HepG2 (cell line): Measurements from ENCODE around the gene SOCS1. TPM values are rescaled to one million over a fixed set of nuclear protein-coding genes. Genes with fewer than 3 reads are reported as not detected.

Experiments
- ARID2 ChIP-seq: sonication (generic); formaldehyde crosslinking; IDR thresholded peaks from 2 replicates; pipeline ENCODE4 v1.8.1; 2022; ENCODE audit warnings: mild to moderate bottlenecking, missing genetic modification reagents, borderline replicate concordance
- DPF2 ChIP-seq: sonication (generic); formaldehyde crosslinking; IDR thresholded peaks from 2 replicates; pipeline ENCODE4 v1.4.0; 2020; ENCODE audit warnings: mild to moderate bottlenecking, low read depth, missing genetic modification reagents, borderline replicate concordance
- LCORL ChIP-seq, 2 experiments: fragments of 450-650 bp in 1 of 2; sonication (generic) in 1 of 2; formaldehyde crosslinking in 1 of 2; IDR thresholded peaks; 2 replicates each; pipeline versions ENCODE4 v1.5.0 to v1.6.1; 2017 to 2020; ENCODE audit warnings: antibody characterized with exemption in 1 of 2, missing genetic modification reagents in 1 of 2
- MYNN ChIP-seq: sonication (generic); formaldehyde crosslinking; IDR thresholded peaks from 2 replicates; pipeline ENCODE4 v1.4.0; 2020; ENCODE audit warnings: mild to moderate bottlenecking, low read depth, missing genetic modification reagents
- NFKB2 ChIP-seq: sonication (generic); formaldehyde crosslinking; IDR thresholded peaks from 2 replicates; pipeline ENCODE4 v1.4.0; 2020; ENCODE audit warnings: missing genetic modification reagents, borderline replicate concordance
- PHF21A ChIP-seq: sonication (generic); formaldehyde crosslinking; IDR thresholded peaks from 2 replicates; pipeline ENCODE4 v1.5.0; 2020; ENCODE audit warnings: mild to moderate bottlenecking, missing genetic modification reagents
- SP5 ChIP-seq: IDR thresholded peaks from 2 replicates; pipeline ENCODE4 v1.6.1; 2016; ENCODE audit warnings: low read depth, borderline replicate concordance
- SSRP1 ChIP-seq: IDR thresholded peaks from 2 replicates; pipeline ENCODE4 v1.6.1; 2016; ENCODE audit warnings: control low read depth
- TEAD3 ChIP-seq: optimal IDR thresholded peaks from 2 replicates; pipeline ENCODE3; 2016; ENCODE audit warnings: borderline replicate concordance
- TP53 ChIP-seq: sonication (generic); formaldehyde crosslinking; conservative IDR thresholded peaks from 2 replicates; pipeline ENCODE4 v1.4.0; 2020; ENCODE audit warnings: missing genetic modification reagents
- ZNF331 ChIP-seq: sonication (generic); formaldehyde crosslinking; IDR thresholded peaks from 2 replicates; pipeline ENCODE4 v1.4.0; 2020; ENCODE audit warnings: missing genetic modification reagents
- ZNF44 ChIP-seq: sonication (generic); formaldehyde crosslinking; IDR thresholded peaks from 2 replicates; pipeline ENCODE4 v1.5.1; 2020; ENCODE audit warnings: mild to moderate bottlenecking, missing genetic modification reagents
- polyA plus RNA-seq, 8 experiments: library from polyadenylated mRNA; depleted of rRNA in 3 of 8; stranded (reverse) in 7 of 8; unstranded in 1 of 8; fragments of >200 nt; fragmentation: Illumina TruSeq in 4 of 8; extraction: Trizol in 4 of 8; gene quantifications; 2 replicates each; pipeline versions ENCODE4 v1.2.1 to v1.2.3, GENCODE V29; 2011 to 2016; ENCODE audit warnings: low read depth in 4 of 8, missing spikeins in 1 of 8, mixed read lengths in 1 of 8; ENCODE audit not compliant: insufficient read depth in 1 of 8
- total RNA-seq, 5 experiments: library from RNA; depleted of rRNA; stranded (reverse); fragments of >200 nt; fragmentation: Illumina TruSeq; extraction: Trizol; gene quantifications; 2 replicates each; pipeline ENCODE4 v1.2.3, GENCODE V29; 2016; ENCODE audit warnings: low read depth in 1 of 5
- TF ChIP-seq, protein P1 (sequence below): sonication (generic); formaldehyde crosslinking; IDR thresholded peaks from 2 replicates; pipeline ENCODE4 v1.4.0; 2020; ENCODE audit warnings: missing genetic modification reagents
- TF ChIP-seq, protein P2 (sequence below): sonication (generic); formaldehyde crosslinking; IDR thresholded peaks from 2 replicates; pipeline ENCODE4 v1.8.0; 2022; ENCODE audit warnings: missing genetic modification reagents, mild to moderate bottlenecking, inconsistent platforms, borderline replicate concordance
- TF ChIP-seq, protein P3 (sequence below): IDR thresholded peaks from 2 replicates; pipeline ENCODE4 v1.6.1; 2016; ENCODE audit warnings: missing compliant biosample characterization, missing genetic modification reagents, borderline replicate concordance
- TF ChIP-seq, protein P4 (sequence below), 2 experiments: fragments of 450-650 bp in 1 of 2; sonication (generic) in 1 of 2; formaldehyde crosslinking; IDR thresholded peaks; 2 replicates each; pipeline versions ENCODE4 v1.5.0 to v1.8.0; 2020 to 2022; ENCODE audit warnings: mild to moderate bottlenecking in 1 of 2, missing genetic modification reagents in 1 of 2
- TF ChIP-seq, protein P5 (sequence below): fragments of 450-650 bp; IDR thresholded peaks from 2 replicates; pipeline ENCODE4 v1.6.1; 2017; ENCODE audit warnings: mild to moderate bottlenecking

Gene SOCS1
- total and polyA plus RNA-seq, 2 of the 13 experiments (the other 11 are each of a cell fraction or from before 2014, with no cell fraction given), result 5.3 to 6.3 TPM

DNA sequence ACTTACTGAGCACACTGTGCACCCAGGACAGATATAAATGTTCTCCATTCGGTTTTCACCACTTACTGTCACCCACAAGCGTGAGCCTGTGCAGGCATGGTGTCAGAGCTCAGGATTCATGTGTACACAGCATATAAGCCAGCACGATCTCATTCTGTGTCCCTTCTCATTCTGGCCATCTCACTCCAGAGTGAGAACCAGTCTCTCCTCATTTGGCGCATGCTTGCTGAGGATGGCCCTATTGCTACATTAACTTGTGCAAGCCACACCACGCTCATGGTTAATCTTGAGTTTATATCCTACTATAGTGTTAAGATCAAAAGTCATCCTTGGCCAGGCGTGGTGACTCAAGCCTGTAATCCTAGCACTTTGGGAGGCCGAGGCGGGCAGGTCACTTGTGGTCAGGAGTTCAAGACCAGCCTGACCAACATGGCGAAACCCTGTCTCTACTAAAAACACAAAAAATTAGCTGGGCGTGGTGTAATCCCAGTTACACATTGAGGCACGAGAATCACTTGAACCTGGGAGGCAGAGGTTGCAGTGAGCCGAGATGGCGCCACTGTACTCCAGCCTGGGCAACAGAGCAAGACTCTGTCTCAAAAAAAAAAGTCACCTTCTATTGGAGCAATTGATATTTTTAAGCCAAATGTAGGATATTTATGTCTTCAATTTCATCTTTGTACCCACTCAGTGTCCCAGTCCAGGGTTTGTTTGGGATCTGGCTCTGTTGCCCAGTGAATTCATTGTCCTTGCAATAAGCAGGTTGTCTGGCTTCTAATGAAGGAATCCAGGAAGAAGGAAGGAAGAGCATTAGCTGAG, 20.9 kb downstream of the SOCS1 start (continued):
- no peak for TF ChIP-seq ZNF331 (CRISPR knock-in tag)
- 0 out of 2 replicates have a peak, but pooled peaks have one; percentile 21 for TF ChIP-seq NFKB2 (CRISPR knock-in tag)
- no peak for TF ChIP-seq SP5 (CRISPR knock-in tag)
- TF ChIP-seq ZNF44 (CRISPR knock-in tag), result no peak
- no peak for TF ChIP-seq ARID2 (CRISPR knock-in tag)
- TF ChIP-seq MYNN, result no peak
- TF ChIP-seq TP53 (CRISPR knock-in tag), result 0 out of 2 replicates have a peak, but pooled peaks have one; percentile 59
- TF ChIP-seq, protein P1, sequence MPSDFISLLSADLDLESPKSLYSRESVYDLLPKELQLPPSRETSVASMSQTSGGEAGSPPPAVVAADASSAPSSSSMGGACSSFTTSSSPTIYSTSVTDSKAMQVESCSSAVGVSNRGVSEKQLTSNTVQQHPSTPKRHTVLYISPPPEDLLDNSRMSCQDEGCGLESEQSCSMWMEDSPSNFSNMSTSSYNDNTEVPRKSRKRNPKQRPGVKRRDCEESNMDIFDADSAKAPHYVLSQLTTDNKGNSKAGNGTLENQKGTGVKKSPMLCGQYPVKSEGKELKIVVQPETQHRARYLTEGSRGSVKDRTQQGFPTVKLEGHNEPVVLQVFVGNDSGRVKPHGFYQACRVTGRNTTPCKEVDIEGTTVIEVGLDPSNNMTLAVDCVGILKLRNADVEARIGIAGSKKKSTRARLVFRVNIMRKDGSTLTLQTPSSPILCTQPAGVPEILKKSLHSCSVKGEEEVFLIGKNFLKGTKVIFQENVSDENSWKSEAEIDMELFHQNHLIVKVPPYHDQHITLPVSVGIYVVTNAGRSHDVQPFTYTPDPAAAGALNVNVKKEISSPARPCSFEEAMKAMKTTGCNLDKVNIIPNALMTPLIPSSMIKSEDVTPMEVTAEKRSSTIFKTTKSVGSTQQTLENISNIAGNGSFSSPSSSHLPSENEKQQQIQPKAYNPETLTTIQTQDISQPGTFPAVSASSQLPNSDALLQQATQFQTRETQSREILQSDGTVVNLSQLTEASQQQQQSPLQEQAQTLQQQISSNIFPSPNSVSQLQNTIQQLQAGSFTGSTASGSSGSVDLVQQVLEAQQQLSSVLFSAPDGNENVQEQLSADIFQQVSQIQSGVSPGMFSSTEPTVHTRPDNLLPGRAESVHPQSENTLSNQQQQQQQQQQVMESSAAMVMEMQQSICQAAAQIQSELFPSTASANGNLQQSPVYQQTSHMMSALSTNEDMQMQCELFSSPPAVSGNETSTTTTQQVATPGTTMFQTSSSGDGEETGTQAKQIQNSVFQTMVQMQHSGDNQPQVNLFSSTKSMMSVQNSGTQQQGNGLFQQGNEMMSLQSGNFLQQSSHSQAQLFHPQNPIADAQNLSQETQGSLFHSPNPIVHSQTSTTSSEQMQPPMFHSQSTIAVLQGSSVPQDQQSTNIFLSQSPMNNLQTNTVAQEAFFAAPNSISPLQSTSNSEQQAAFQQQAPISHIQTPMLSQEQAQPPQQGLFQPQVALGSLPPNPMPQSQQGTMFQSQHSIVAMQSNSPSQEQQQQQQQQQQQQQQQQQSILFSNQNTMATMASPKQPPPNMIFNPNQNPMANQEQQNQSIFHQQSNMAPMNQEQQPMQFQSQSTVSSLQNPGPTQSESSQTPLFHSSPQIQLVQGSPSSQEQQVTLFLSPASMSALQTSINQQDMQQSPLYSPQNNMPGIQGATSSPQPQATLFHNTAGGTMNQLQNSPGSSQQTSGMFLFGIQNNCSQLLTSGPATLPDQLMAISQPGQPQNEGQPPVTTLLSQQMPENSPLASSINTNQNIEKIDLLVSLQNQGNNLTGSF (CRISPR knock-in tag), result 0 out of 2 replicates have a peak, but pooled peaks have one; percentile 40
- no peak for TF ChIP-seq SSRP1 (CRISPR knock-in tag)
- no peak for TF ChIP-seq DPF2 (CRISPR knock-in tag)
- 0 out of 2 replicates have a peak, but pooled peaks have one; percentile 1 for TF ChIP-seq PHF21A (CRISPR knock-in tag)
- TF ChIP-seq, protein P2, sequence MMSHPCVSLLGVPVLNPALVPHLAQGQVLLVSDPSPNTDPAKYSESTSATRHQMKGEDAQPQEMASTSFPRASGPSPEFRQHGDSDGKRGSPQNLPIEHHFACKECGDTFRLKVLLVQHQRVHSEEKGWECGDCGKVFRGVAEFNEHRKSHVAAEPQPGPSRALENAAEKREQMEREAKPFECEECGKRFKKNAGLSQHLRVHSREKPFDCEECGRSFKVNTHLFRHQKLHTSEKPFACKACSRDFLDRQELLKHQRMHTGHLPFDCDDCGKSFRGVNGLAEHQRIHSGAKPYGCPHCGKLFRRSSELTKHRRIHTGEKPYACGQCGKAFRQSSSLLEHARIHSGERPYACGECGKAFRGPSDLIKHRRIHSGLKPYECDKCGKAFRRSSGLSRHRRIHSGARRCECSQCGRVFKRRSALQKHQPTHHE, result no peak
- TF ChIP-seq, protein P3, sequence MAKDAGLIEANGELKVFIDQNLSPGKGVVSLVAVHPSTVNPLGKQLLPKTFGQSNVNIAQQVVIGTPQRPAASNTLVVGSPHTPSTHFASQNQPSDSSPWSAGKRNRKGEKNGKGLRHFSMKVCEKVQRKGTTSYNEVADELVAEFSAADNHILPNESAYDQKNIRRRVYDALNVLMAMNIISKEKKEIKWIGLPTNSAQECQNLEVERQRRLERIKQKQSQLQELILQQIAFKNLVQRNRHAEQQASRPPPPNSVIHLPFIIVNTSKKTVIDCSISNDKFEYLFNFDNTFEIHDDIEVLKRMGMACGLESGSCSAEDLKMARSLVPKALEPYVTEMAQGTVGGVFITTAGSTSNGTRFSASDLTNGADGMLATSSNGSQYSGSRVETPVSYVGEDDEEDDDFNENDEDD (CRISPR knock-in tag), result no peak
- TF ChIP-seq TEAD3 (CRISPR knock-in tag), result peak; percentile 19
- TF ChIP-seq LCORL (IDR thresholded peaks at IDR 0.05), result no peak
- TF ChIP-seq LCORL (CRISPR knock-in tag; IDR thresholded peaks at IDR 0.05), result peak; percentile 25; the same call in 1 of the 2 replicates
- TF ChIP-seq, protein P4, sequence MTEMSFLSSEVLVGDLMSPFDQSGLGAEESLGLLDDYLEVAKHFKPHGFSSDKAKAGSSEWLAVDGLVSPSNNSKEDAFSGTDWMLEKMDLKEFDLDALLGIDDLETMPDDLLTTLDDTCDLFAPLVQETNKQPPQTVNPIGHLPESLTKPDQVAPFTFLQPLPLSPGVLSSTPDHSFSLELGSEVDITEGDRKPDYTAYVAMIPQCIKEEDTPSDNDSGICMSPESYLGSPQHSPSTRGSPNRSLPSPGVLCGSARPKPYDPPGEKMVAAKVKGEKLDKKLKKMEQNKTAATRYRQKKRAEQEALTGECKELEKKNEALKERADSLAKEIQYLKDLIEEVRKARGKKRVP (CRISPR knock-in tag; IDR thresholded peaks at IDR 0.05), result no peak
- TF ChIP-seq, protein P5, sequence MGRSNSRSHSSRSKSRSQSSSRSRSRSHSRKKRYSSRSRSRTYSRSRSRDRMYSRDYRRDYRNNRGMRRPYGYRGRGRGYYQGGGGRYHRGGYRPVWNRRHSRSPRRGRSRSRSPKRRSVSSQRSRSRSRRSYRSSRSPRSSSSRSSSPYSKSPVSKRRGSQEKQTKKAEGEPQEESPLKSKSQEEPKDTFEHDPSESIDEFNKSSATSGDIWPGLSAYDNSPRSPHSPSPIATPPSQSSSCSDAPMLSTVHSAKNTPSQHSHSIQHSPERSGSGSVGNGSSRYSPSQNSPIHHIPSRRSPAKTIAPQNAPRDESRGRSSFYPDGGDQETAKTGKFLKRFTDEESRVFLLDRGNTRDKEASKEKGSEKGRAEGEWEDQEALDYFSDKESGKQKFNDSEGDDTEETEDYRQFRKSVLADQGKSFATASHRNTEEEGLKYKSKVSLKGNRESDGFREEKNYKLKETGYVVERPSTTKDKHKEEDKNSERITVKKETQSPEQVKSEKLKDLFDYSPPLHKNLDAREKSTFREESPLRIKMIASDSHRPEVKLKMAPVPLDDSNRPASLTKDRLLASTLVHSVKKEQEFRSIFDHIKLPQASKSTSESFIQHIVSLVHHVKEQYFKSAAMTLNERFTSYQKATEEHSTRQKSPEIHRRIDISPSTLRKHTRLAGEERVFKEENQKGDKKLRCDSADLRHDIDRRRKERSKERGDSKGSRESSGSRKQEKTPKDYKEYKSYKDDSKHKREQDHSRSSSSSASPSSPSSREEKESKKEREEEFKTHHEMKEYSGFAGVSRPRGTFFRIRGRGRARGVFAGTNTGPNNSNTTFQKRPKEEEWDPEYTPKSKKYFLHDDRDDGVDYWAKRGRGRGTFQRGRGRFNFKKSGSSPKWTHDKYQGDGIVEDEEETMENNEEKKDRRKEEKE, result no peak
